GM19328 (cell line): Measurements from ENCODE around the gene RFX8.
"Not testable (repeated sequence)": the region's sequence is repeated elsewhere in the genome, so short reads cannot be mapped to it uniquely, and the experiment has no call there.

ENCODE experiments used
- ATAC-seq: cut with Tn5 transposase; IDR thresholded peaks from one replicate; pipeline ENCODE4 v1.9.1; 2021; ENCODE audit warnings: mild to moderate bottlenecking, moderate library complexity; ENCODE audit not compliant: unreplicated experiment

The RFX8 gene

GRCh38 chr2:101355401-101356054 lies 119.4 kb downstream of the RFX8 start:
- ATAC-seq: no peak

- no peak for ATAC-seq
These were observed 120.2 kb downstream of the RFX8 start for GRCh38 chr2:101354420-101355311.

- ATAC-seq: not testable (repeated sequence)
These were observed 122.3 kb downstream of the RFX8 start for GRCh38 chr2:101352631-101353030.

GRCh38 chr2:101351207-101351606 lies 123.7 kb downstream of the RFX8 start:
- no peak for ATAC-seq

- ATAC-seq: no peak
These were observed 124.8 kb downstream of the RFX8 start for GRCh38 chr2:101349893-101350662.

- ATAC-seq: no peak
These were observed 126.0 kb downstream of the RFX8 start for GRCh38 chr2:101348883-101349282.
